ENCODE measurements around the gene TP53BP1.

Gene TP53BP1

DNA sequence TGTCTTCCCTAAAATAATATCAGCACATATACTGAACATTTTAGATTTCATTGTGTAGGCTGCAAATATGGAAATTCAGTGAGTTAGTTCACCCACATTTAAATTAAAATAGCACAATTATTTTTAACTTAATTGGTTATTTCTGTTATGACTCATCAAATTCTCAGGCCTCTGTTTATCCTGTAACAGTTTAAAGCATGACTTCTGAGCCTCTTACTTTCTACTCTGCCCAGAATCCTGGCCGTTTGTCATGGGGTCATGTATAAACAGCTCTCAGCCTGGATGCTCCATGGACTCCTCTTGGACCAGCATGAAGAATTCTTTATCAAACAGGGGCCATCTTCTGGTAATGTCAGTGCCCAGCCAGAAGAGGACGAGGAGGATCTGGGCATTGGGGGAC is 109.9 kb downstream of the TP53BP1 start:
- Histone ChIP-seq H3K9ac (ENCODE audit: low read length) (no peak overlapping the region), H3K4me1 (ENCODE audit: insufficient read depth, low read length, severe bottlenecking) (no peaks in the 10 kb centered on the region), H4K20me1 (ENCODE audit: insufficient read depth, low read length) (no peaks in the 10 kb centered on the region), H3K27me3 (ENCODE audit: insufficient read depth, low read length) (no peaks in the 10 kb centered on the region), H2AFZ (ENCODE audit: low read length) (no peak overlapping the region), H3K9me3 (ENCODE audit: low read length) (no peaks in the 10 kb centered on the region), H3K9me2 (ENCODE audit: low read depth, low read length) (no peaks in the 10 kb centered on the region), H3K4me3 (ENCODE audit: low read depth, low read length, poor library complexity, severe bottlenecking) (no peak overlapping the region), H3K36me3 (ENCODE audit: insufficient read depth, low read length) (peaks cover 96% of the 10 kb centered on the region), H3F3A (ENCODE audit: insufficient read depth, low read length) (no peaks in the 10 kb centered on the region), H3K4me2 (ENCODE audit: low read length) (no peak overlapping the region), H3K79me2 (ENCODE audit: insufficient read depth, low read length) (no peaks in the 10 kb centered on the region), H3K27ac (ENCODE audit: low read depth, low read length, poor library complexity, severe bottlenecking) (no peak overlapping the region)
- TF ChIP-seq EZH2 (IDR thresholded peaks at IDR 0.05; ENCODE audit: borderline replicate concordance, low read length): no peak

DNA sequence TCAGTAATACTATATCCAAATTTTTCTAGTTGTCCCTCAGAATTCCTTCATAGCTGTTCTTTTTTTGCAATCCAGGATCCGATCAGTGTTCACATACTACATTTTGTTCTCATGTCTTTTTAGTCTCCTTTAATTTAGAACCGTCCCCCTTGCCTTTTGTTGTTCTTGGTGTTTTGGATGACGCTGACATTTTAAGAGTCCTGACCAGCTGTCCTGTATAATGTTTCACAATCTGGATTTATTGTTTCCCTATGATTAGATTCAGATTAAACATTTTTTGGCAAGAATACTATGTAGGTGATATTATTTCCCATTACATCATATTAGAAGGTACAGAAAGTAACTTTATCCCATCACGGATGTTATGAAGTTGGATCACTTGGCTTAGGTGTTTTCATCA is 110.6 kb downstream of the TP53BP1 start:
- no peaks in the 10 kb centered on the region for H3K9me3 ChIP-seq (ENCODE audit: low read length)
- peaks cover 97% of the 10 kb centered on the region for H3K36me3 ChIP-seq (ENCODE audit: insufficient read depth, low read length)
- no peaks in the 10 kb centered on the region for H4K20me1 ChIP-seq (ENCODE audit: insufficient read depth, low read length)
- H3K4me2 ChIP-seq (ENCODE audit: low read length): no peak overlapping the region
- no peaks in the 10 kb centered on the region for H3K79me2 ChIP-seq (ENCODE audit: insufficient read depth, low read length)
- no peaks in the 10 kb centered on the region for H3K9me2 ChIP-seq (ENCODE audit: low read depth, low read length)
- H3K9ac ChIP-seq (ENCODE audit: low read length): no peak overlapping the region
- no peaks in the 10 kb centered on the region for H3F3A ChIP-seq (ENCODE audit: insufficient read depth, low read length)
- no peaks in the 10 kb centered on the region for H3K4me1 ChIP-seq (ENCODE audit: insufficient read depth, low read length, severe bottlenecking)
- no peaks in the 10 kb centered on the region for H3K27me3 ChIP-seq (ENCODE audit: insufficient read depth, low read length)
- TF ChIP-seq EZH2 (IDR thresholded peaks at IDR 0.05; ENCODE audit: borderline replicate concordance, low read length) (no peak), CTCF (IDR thresholded peaks at IDR 0.05; ENCODE audit: low read length) (no peak)
- H3K4me3 ChIP-seq (ENCODE audit: low read depth, low read length, poor library complexity, severe bottlenecking): no peak overlapping the region
- no peak overlapping the region for H3K27ac ChIP-seq (ENCODE audit: low read depth, low read length, poor library complexity, severe bottlenecking)
- H2AFZ ChIP-seq (ENCODE audit: low read length): no peak overlapping the region

DNA sequence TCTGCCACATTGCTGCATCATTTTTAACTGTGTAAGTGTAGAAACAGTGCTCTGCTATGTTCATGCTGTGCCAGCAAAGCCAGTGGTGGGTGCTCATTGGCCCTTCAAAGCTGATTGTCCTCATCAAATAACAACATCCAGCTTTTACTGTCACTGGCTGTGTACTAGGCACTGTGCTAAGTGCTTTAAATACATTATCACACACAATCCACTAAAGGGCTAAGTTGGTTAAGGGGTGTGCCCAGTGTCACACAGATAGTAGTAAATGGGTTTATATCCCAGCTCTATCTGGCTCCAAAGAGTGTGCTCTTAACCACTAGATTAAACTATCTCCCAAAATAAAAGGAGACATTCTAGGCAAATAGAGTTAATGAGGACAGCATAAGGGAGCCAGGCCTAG is 114.4 kb downstream of the TP53BP1 start:
- H3K36me3 ChIP-seq (ENCODE audit: insufficient read depth, low read length): peaks cover 78% of the 10 kb centered on the region

More for the DNA sequence above, 114.4 kb downstream of the TP53BP1 start:
- Histone ChIP-seq H3K27ac (ENCODE audit: low read depth, low read length, poor library complexity, severe bottlenecking) (no peak overlapping the region), H4K20me1 (ENCODE audit: insufficient read depth, low read length) (no peaks in the 10 kb centered on the region), H3K79me2 (ENCODE audit: insufficient read depth, low read length) (no peaks in the 10 kb centered on the region), H3K27me3 (ENCODE audit: insufficient read depth, low read length) (no peaks in the 10 kb centered on the region), H3K9me2 (ENCODE audit: low read depth, low read length) (no peaks in the 10 kb centered on the region), H3K9me3 (ENCODE audit: low read length) (no peaks in the 10 kb centered on the region), H3F3A (ENCODE audit: insufficient read depth, low read length) (0 out of 2 replicates have a peak, but pooled peaks cover 6% of the 10 kb centered on the region), H3K4me1 (ENCODE audit: insufficient read depth, low read length, severe bottlenecking) (peaks cover 16% of the 10 kb centered on the region), H3K9ac (ENCODE audit: low read length) (no peak overlapping the region), H3K4me3 (ENCODE audit: low read depth, low read length, poor library complexity, severe bottlenecking) (no peak overlapping the region), H3K4me2 (ENCODE audit: low read length) (no peak overlapping the region), H2AFZ (ENCODE audit: low read length) (no peak overlapping the region)
- TF ChIP-seq EZH2 (IDR thresholded peaks at IDR 0.05; ENCODE audit: borderline replicate concordance, low read length) (no peak), CTCF (IDR thresholded peaks at IDR 0.05; ENCODE audit: low read length) (no peak)

All from OCI-LY1 (cell line).